Stimulated activated CD4-positive, alpha-beta T cell treated with anti-CD3 and anti-CD28 coated beads, Interleukin-12 subunit alpha, Interleukin-12 subunit beta, amount 100 ng/mL, for 48 hours (primary cell): ENCODE data around the gene GSDME.

Source experiments
- DNase-seq, 3 donors: peaks; one replicate each; pipeline ENCODE4 v3.0.0-alpha.2; 2020; ENCODE audit warnings: low read depth in 2 of 3, low spot score in 1 of 3

GSDME gene

DNA sequence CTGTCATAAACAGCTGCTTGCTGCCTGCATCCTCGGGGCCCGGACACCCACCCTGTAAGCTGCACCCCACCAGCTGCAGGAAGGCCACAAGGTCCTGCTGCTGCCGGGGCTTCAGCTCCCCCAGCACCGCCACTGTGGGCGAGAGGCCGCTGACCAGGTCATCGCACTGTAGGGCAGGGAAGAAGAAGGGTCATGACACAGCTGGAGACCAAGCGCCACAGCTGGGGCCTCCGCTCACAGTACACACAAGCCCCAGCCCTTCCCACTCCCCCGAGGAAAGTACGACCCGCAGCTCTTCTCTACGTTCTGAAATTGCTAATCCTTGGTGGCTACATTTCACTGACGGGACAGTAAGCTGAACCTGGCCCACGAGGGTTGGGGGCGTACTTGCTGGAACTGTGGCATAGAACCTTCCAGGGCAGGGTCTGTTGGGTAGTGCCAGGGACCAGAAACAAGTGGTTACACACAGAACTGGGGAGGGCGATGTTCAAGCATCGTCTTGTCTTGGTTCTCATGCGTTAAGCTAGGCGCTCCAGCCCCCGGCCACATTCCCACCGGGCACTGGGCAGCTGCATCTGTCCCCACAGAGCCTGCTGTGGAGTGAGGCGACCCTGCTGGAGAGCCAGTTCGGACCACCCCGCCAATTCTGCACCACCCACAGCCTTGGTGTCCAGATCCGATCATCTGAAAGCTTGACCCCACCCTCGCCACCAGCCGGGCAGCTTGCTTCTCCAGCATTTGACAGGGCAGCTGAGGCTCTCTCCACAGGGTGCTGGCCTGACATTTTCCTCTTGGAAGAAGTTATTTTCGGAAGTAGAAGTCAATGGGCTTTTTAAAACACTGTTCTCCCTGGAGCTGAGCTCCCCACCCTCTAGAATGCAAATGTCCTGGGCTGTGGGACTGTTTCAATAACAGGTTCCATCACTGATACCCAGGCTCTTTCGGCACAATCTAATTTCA lies 50.8 kb downstream of the GSDME start:
- DNase-seq: no peak

DNA sequence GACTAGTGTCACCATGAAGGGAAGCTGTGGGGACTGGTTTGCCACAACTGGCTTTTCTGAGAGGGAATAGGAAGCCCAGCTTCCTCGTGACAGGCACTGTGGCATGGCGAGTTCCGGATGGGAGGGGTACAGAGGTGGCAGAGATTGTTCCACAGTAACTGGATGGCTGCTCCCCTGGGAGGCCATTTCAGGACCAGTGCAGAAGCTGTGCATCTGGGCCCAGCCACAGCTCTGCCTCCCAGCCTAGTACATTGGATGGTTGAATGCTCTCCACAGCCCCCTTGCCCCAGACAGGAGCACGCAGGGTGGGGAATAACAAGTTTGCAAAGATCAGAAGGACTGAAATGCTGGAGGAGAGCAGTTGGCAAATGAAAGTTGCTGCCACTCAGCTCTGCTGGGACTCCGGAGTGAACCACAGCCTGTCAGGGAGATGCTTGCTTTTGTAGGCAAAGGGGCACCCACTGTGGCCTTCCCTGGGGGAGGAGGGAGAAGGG lies 51.8 kb downstream of the GSDME start:
- no peak for DNase-seq

- DNase-seq: no peak
Observed at GRCh38 chr7:24704311-24704710, 53.0 kb downstream of the GSDME start.

GRCh38 chr7:24703296-24703695 lies 54.0 kb downstream of the GSDME start:
- no peak for DNase-seq

DNA sequence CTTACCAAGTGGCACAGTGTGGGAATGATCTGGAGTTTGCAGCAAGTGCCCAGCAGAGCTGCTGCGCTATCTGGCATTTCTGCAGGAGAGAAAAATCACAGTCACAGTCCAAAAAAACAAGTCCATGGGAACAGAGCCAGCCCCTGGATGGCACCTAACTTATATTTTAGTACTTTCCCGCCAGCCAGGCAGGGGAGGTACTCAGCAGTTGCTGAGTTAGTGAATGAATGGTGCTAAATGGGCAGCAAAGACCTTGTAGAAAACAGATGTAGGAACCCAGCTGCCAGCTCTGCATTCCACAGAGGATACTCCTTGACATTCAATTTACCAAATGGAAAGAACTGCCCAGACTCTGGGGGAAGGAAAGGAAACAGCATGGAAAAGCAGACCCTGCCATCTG lies 54.5 kb downstream of the GSDME start:
- no peak for DNase-seq

DNA sequence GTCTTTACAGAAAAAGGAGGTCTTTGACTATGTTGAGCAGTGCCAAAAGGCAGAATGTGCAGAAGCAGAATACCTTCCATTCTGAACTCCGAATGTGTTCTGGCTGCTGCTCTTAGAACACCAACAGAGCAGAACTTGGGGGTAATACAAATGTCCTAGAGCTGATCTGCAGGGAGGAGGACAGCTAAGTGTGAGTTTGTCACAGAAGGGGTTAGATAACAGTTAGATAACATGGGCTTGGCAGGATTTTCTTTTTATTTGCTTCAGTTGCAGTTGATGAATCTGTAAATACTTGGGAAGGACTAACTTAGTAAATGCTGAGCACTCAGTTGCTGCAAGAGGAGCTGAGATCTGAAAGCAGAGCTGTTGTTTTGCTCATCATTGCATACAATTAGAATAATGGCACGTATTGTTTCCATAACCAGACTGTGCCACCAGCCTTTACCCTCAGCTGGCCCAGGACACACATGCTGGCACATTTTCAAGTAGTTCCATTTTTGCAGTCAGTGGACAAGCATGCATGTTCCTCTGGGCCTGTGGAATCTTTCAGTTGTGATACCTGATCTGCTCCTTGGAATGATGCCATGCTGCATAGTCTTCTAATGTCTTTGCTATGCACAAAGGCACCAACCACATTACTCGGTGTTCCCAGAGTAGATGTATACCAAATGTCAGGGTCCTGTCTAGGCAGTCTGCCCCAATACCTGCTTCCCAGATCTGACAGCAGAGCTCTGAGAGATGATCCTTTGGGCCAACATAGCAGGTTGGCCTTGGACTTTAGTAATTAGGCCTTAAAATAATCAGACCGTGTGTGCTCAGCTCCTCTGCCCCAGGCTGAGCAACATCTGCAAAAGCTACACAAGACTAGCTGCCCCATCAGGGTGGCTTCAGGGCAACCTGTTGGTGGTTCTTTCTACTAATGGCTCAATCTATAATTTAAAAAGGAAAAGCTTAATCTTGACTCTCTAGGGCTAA lies 55.7 kb downstream of the GSDME start:
- DNase-seq: no peak

GRCh38 chr7:24700521-24701260 lies 56.6 kb downstream of the GSDME start:
- no peak for DNase-seq

- no peak for DNase-seq
Observed at GRCh38 chr7:24698531-24699266, 58.6 kb downstream of the GSDME start.

- no peak for DNase-seq
Observed at GRCh38 chr7:24697416-24697815, 59.8 kb downstream of the GSDME start.

- no peak for DNase-seq
Observed at GRCh38 chr7:24692592-24692991, 64.7 kb downstream of the GSDME start.

DNA sequence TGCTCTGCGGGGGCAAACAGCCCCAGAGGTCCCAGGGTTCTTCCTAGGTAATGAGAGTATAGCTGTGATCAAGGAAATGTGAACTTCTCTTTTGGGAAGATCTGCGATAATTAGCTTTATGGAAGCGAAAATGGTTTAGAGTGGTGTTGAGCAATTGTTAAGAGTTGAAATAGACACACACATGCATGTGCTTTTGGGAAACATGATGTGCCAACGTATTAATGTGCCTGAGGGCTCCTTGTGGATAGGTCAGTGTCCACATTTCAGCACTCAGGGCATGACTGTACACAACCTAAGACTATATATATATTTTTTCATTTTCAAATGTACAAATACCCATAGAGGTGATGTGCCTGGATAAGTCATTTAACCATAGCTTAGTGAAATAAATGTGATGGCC lies 67.0 kb downstream of the GSDME start:
- no peak for DNase-seq

GRCh38 chr7:24685708-24686107 lies 71.6 kb downstream of the GSDME start:
- no peak for DNase-seq

DNA sequence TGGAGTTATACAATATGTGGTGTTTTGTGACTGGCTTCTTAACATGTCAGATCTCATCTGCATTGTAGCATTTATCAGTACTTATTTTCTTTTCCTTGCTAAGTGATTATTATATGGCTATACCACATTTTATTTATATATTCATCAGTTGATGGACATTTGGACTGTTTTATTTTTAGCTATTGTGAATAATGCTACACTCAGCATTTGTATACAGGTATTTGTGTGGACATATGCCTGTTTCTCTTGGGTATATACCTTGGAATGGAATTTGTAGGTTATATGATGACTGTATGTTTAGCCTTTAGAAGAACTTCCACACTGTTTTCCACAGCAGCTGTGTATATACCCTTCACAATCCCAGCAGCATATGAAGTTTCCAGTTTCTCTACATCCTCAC lies 86.5 kb downstream of the GSDME start:
- DNase-seq: no peak

DNA sequence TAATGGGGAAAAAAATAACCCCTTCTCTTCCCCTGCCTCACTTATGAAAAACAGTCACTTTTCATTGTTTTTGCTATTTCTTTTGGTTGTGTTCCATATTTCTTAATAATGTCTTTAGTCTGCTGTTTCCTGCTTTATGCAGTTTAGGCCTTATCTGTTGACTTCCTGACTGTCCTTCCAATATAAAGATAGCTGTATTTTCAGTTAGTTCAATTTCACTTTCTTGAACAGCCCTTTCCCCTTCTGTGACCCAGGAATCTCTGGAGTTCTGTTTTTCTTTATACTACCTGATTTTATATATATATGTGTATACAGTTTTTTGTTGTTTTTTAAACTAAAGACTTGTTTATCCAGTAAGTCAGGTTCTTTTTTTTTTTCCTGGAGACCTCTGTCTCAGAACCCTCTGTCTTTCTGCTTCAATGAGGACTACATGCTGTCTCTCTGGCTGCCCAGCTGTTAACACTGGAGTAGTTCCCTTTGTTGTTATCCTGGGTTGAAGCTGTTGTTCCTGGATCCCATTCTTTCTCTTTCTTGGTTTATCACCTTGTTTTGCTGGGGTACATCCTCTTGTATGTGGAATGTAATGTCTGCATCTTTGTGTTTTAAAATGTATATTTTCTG lies 87.2 kb downstream of the GSDME start:
- DNase-seq: no peak

- DNase-seq: no peak
Observed at GRCh38 chr7:24668927-24669635, 88.2 kb downstream of the GSDME start.

DNA sequence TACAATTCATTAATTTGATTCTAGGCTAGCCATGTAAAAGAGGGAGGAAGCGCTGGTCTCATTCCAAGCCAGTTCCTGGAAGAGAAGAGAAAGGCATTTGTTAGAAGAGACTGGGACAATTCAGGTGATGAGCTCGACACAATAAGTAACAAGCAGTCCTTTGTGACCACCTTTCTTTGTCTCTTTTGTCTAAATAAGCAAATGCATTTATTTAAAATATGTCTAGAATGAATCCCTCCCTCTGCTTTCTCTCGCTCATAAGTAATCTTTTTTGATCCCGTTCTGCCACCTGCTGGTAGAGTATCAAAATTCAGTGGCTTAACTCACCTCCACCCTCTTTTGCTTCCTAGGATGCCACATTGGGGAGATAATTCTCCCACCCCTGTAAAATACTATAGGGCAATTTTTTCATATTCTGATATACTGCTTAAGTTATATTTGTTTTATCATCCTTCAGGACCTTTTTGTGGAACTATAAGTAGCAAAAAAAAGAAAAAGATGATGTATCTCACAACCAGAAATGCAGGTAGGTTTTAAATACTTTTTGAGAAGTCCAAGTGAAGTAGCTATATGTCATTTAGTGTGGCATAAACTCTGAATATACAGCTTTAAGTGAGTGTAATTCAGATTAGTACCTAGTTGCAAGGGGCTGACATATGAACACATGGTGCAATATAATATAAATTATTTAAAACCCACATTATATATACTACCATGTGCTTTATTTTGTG lies 91.5 kb downstream of the GSDME start:
- DNase-seq: peak in 2 of 3 donors; percentile 14 to 61

- DNase-seq: no peak
Observed at GRCh38 chr7:24660546-24660945, 96.7 kb downstream of the GSDME start.

GRCh38 chr7:24659505-24659904 lies 97.8 kb downstream of the GSDME start:
- no peak for DNase-seq
